SK-N-SH (cell line): ENCODE results near the gene P2RX1. TPM values are rescaled to one million over a fixed set of nuclear protein-coding genes. Genes with fewer than 3 reads are reported as not detected.

Experiments used
- CTCF ChIA-PET: fragments of 300-600, 350-600 bp; formaldehyde crosslinking; extraction: SDS; loops from one replicate; lab custom pipeline; 2021; lab: Yijun Ruan, JAX
- POLR2A ChIA-PET: fragments of 350-600 bp; sonication (Branson Sonifier 250); formaldehyde crosslinking; extraction: SDS; loops from one replicate; lab custom pipeline; 2020; ENCODE audit warnings: antibody characterized with exemption, inconsistent platforms; lab: Yijun Ruan, JAX
- DNase-seq: peaks from one replicate; pipeline ENCODE4 v3.0.0; 2012
- H2AFZ ChIP-seq: fragments of 200-600 bp; sonication (generic); 2 replicates; pipeline ENCODE4 v1.8.1; 2016; ENCODE audit warnings: antibody characterized with exemption, mild to moderate bottlenecking, low read depth
- H3F3A ChIP-seq: fragments of 200-600 bp; sonication (generic); replicated peaks from 2 replicates; pipeline ENCODE3; 2016; ENCODE audit warnings: antibody characterized with exemption, mild to moderate bottlenecking; ENCODE audit not compliant: insufficient read depth
- H3K27ac ChIP-seq, 2 experiments: fragments of 200-500 bp in 1 of 2; fragments of 200-600 bp in 1 of 2; sonication (Bioruptor generic) in 1 of 2; sonication (generic), shearing (Covaris generic) in 1 of 2; 2 replicates each; pipeline versions ENCODE4 v1.5.1 to v1.6.1; 2014 to 2016; ENCODE audit warnings: low read depth in 2 of 2, inconsistent platforms in 1 of 2, low read length in 1 of 2, mild to moderate bottlenecking in 1 of 2, mixed read lengths in 1 of 2
- H3K27me3 ChIP-seq: fragments of 200-600 bp; sonication (generic), shearing (Covaris generic); 2 replicates; pipeline ENCODE4 v1.6.1; 2016; ENCODE audit warnings: mixed run types; ENCODE audit not compliant: insufficient read depth
- H3K36me3 ChIP-seq, 2 experiments: fragments of 200-500 bp in 1 of 2; fragments of 200-600 bp in 1 of 2; sonication (Bioruptor generic) in 1 of 2; sonication (generic) in 1 of 2; replicated peaks in 1 of 2; 2 replicates each; pipeline versions ENCODE3 to v1.5.1; 2014 to 2016; ENCODE audit warnings: low read length in 1 of 2, mild to moderate bottlenecking in 1 of 2; ENCODE audit not compliant: insufficient read depth in 2 of 2, control insufficient read depth in 1 of 2
- H3K4me1 ChIP-seq, 2 experiments: fragments of 200-500 bp in 1 of 2; fragments of 200-600 bp in 1 of 2; sonication (Bioruptor generic) in 1 of 2; sonication (generic), shearing (Covaris generic) in 1 of 2; 2 replicates each; pipeline versions ENCODE4 v1.5.1 to v1.6.1; 2014 to 2016; ENCODE audit warnings: low read depth in 1 of 2, low read length in 1 of 2, mixed run types in 1 of 2; ENCODE audit not compliant: insufficient read depth in 2 of 2, control insufficient read depth in 1 of 2
- H3K4me2 ChIP-seq: fragments of 200-600 bp; sonication (generic), shearing (Covaris generic); 2 replicates; pipeline ENCODE4 v1.6.1; 2017; ENCODE audit warnings: mixed run types
- H3K4me3 ChIP-seq, 2 experiments: fragments of 200-500 bp in 1 of 2; fragments of 200-600 bp in 1 of 2; sonication (Bioruptor generic) in 1 of 2; sonication (generic), shearing (Covaris generic) in 1 of 2; 2 replicates each; pipeline versions ENCODE4 v1.5.1 to v1.8.1; 2014 to 2016; ENCODE audit warnings: low read depth in 2 of 2, inconsistent platforms in 1 of 2, low read length in 1 of 2, mild to moderate bottlenecking in 1 of 2, mixed read lengths in 1 of 2, moderate library complexity in 1 of 2
- H3K79me2 ChIP-seq: fragments of 200-600 bp; sonication (generic); 2 replicates; pipeline ENCODE4 v1.8.1; 2017; ENCODE audit warnings: mild to moderate bottlenecking; ENCODE audit not compliant: insufficient read depth
- H3K9ac ChIP-seq: fragments of 200-600 bp; sonication (generic); 2 replicates; pipeline ENCODE4 v1.6.1; 2017; ENCODE audit warnings: mixed run types
- H3K9me2 ChIP-seq: fragments of 200-600 bp; sonication (generic); 2 replicates; pipeline ENCODE4 v1.6.1; 2017; ENCODE audit warnings: mixed run types
- H3K9me3 ChIP-seq: fragments of 200-600 bp; sonication (generic); 2 replicates; pipeline ENCODE4 v1.6.1; 2017; ENCODE audit warnings: mixed run types, mild to moderate bottlenecking, moderate library complexity
- H4K20me1 ChIP-seq: fragments of 200-600 bp; sonication (generic); 2 replicates; pipeline ENCODE4 v1.6.1; 2017; ENCODE audit warnings: mild to moderate bottlenecking, mixed run types; ENCODE audit not compliant: insufficient read depth
- CHD2 ChIP-seq: fragments of 150-350 bp; IDR thresholded peaks from 2 replicates; pipeline ENCODE4 v1.6.1; 2018; ENCODE audit warnings: low read length; ENCODE audit not compliant: partially characterized antibody
- FOXM1 ChIP-seq: IDR thresholded peaks from 2 replicates; pipeline ENCODE4 v1.4.0; 2012; ENCODE audit warnings: low read depth, mild to moderate bottlenecking
- GABPA ChIP-seq: IDR thresholded peaks from 2 replicates; pipeline ENCODE4 v1.4.0; 2012; ENCODE audit warnings: low read depth, mild to moderate bottlenecking
- NFIC ChIP-seq: IDR thresholded peaks from 2 replicates; pipeline ENCODE4 v1.4.0; 2012; ENCODE audit warnings: borderline replicate concordance
- NRF1 ChIP-seq: IDR thresholded peaks from 2 replicates; pipeline ENCODE4 v1.6.1; 2012; ENCODE audit warnings: low read depth, mild to moderate bottlenecking, low read length
- POLR2AphosphoS5 ChIP-seq: IDR thresholded peaks from 2 replicates; pipeline ENCODE4 v1.6.1; 2012; ENCODE audit warnings: low read depth, low read length
- RCOR1 ChIP-seq: fragments of 150-350 bp; IDR thresholded peaks from 2 replicates; pipeline ENCODE4 v1.6.1; 2017; ENCODE audit warnings: antibody characterized with exemption, low read length
- RXRA ChIP-seq: IDR thresholded peaks from 2 replicates; pipeline ENCODE4 v1.4.0; 2012; ENCODE audit warnings: low read depth, mild to moderate bottlenecking, borderline replicate concordance
- TCF12 ChIP-seq: IDR thresholded peaks from 2 replicates; pipeline ENCODE4 v1.4.0; 2012
- TEAD4 ChIP-seq: IDR thresholded peaks from 2 replicates; pipeline ENCODE4 v1.4.0; 2012; ENCODE audit warnings: mild to moderate bottlenecking, borderline replicate concordance; ENCODE audit not compliant: insufficient read depth
- USF2 ChIP-seq: fragments of 150-350 bp; IDR thresholded peaks from 2 replicates; pipeline ENCODE4 v1.6.1; 2017; ENCODE audit warnings: antibody characterized with exemption, low read length, low read depth, borderline replicate concordance
- WGBS: methylation state at CpG from one replicate; pipeline ENCODE4 v1.1.6; 2017; ENCODE audit warnings: low lambda C conversion rate; 5-methylcytosine and 5-hydroxymethylcytosine counted together
- polyA plus RNA-seq, 3 experiments: library from polyadenylated mRNA; depleted of rRNA; stranded (reverse); fragments of >200 nt; gene quantifications; 2 replicates each; pipeline ENCODE4 v1.2.3, GENCODE V29; 2012
- TF ChIP-seq, protein P1 (sequence below): fragments of 200-600 bp; sonication (generic); IDR thresholded peaks from 2 replicates; pipeline ENCODE4 v1.6.1; 2017; ENCODE audit warnings: antibody characterized with exemption, mild to moderate bottlenecking, moderate library complexity

The P2RX1 gene
- polyA plus RNA-seq, 1 of the 3 experiments (the other 2 are of a cell fraction), result not detected

- TF ChIP-seq TCF12 (no peak), RXRA (no peak), RCOR1 (no peak)
- TF ChIP-seq, all 33 proteins: peak for 0
Observed at GRCh38 chr17:3884188-3884587, 32.1 kb downstream of the P2RX1 start (continued).

DNA sequence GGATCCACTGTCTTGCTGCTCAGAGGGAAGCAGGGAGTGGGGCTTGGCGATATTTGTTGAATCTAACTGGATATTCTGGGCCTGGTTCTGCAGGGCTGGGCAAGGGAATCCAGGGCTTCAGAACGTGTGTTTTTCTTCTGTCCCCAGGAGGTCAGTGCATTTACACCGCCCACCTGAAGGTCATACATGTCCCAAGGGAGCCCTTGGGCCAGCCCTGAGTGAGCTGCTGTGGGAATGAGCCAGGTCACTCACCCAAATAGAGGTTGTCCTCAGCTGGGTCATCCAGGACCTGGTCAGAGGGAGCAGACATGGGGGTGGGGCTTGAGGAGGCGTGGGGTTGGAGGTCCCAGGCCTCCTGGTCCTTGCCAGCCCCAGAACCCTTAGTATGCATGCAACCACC, 34.0 kb downstream of the P2RX1 start:
- WGBS, result 76% methylated on average over 3 of the region's 4 CpGs
- Histone ChIP-seq H3K9me3 (no peaks in the 10 kb centered on the region), H3K27me3 (no peaks in the 10 kb centered on the region), H3K4me1 (peaks cover 0 to 26% of the 10 kb centered on the region in 2 experiments; a peak in 1 of 4 replicates), H3K4me2 (no peak overlapping the region)
- TF ChIP-seq TCF12 (no peak), TEAD4 (no peak)
- TF ChIP-seq, all 33 proteins: peak for 0
- Histone ChIP-seq H3K4me3 (no peak overlapping the region), H3K79me2 (no peaks in the 10 kb centered on the region), H3K27ac (no peak overlapping the region), H2AFZ (no peak overlapping the region), H4K20me1 (0 out of 2 replicates have a peak, but pooled peaks cover 4% of the 10 kb centered on the region), H3K9me2 (no peaks in the 10 kb centered on the region), H3K9ac (no peak overlapping the region), H3F3A (no peaks in the 10 kb centered on the region), H3K36me3 (peaks cover 0 to 5% of the 10 kb centered on the region in 2 experiments)
- DNase-seq, result no peak
- ChIA-PET POLR2A (no interaction called here), CTCF (interaction anchor here (5.0 kb wide), 1 partner anchor 19 kb away, joined by 38 read pairs; no protein-coding TSS in a partner anchor)

- Histone ChIP-seq H3K9me3 (no peaks in the 10 kb centered on the region), H3K9ac (no peak overlapping the region), H3F3A (no peaks in the 10 kb centered on the region), H3K27ac (no peak overlapping the region), H3K36me3 (peaks cover 0 to 5% of the 10 kb centered on the region in 2 experiments), H3K79me2 (no peaks in the 10 kb centered on the region), H3K9me2 (no peaks in the 10 kb centered on the region), H4K20me1 (0 out of 2 replicates have a peak, but pooled peaks cover 3% of the 10 kb centered on the region), H2AFZ (no peak overlapping the region), H3K4me2 (no peak overlapping the region), H3K27me3 (no peaks in the 10 kb centered on the region), H3K4me1 (peaks cover 0 to 23% of the 10 kb centered on the region in 2 experiments; a peak in 1 of 4 replicates), H3K4me3 (no peak overlapping the region)
- WGBS, result 89% methylated on average over 7 of the region's 7 CpGs
- TF ChIP-seq POLR2AphosphoS5 (no peak), NRF1 (no peak), CHD2 (no peak), GABPA (no peak), USF2 (no peak), FOXM1 (no peak), NFIC (no peak)
- TF ChIP-seq, protein P1, sequence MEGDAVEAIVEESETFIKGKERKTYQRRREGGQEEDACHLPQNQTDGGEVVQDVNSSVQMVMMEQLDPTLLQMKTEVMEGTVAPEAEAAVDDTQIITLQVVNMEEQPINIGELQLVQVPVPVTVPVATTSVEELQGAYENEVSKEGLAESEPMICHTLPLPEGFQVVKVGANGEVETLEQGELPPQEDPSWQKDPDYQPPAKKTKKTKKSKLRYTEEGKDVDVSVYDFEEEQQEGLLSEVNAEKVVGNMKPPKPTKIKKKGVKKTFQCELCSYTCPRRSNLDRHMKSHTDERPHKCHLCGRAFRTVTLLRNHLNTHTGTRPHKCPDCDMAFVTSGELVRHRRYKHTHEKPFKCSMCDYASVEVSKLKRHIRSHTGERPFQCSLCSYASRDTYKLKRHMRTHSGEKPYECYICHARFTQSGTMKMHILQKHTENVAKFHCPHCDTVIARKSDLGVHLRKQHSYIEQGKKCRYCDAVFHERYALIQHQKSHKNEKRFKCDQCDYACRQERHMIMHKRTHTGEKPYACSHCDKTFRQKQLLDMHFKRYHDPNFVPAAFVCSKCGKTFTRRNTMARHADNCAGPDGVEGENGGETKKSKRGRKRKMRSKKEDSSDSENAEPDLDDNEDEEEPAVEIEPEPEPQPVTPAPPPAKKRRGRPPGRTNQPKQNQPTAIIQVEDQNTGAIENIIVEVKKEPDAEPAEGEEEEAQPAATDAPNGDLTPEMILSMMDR, result no peak
- POLR2A ChIA-PET, result no interaction called here
- CTCF ChIA-PET, result interaction anchor here (1.6 to 5.0 kb wide), 2 partner anchors 18 to 36 kb away, joined by 3 to 38 read pairs; partner anchors contain the start of gene NCBP3
- no peak for DNase-seq
Observed at GRCh38 chr17:3880983-3881382, 35.3 kb downstream of the P2RX1 start.
